Breast epithelium (tissue), 4 donors: Measurements from ENCODE around the gene ACO2. TPM values are rescaled to one million over a fixed set of nuclear protein-coding genes. Genes with fewer than 3 reads are reported as not detected.

Source experiments
- DNase-seq, 2 donors: peaks; one replicate each; pipeline ENCODE4 v3.0.0-alpha.2; 2019; ENCODE audit warnings: low spot score in 2 of 2
- H3K27ac ChIP-seq, 2 donors: fragments of 200-600 bp; sonication (generic) in 1 of 2; one replicate each; pipeline ENCODE4 v1.5.1; 2016 to 2019; ENCODE audit warnings: mild to moderate bottlenecking in 1 of 2
- H3K27me3 ChIP-seq, 2 donors: fragments of 200-600 bp; sonication (generic) in 1 of 2; one replicate each; pipeline versions ENCODE4 v1.5.1 to v1.6.0; 2017 to 2019; ENCODE audit warnings: control low read depth in 1 of 2, mild to moderate bottlenecking in 1 of 2
- H3K36me3 ChIP-seq: fragments of 200-600 bp; one replicate; pipeline ENCODE4 v1.5.1; 2019
- H3K4me1 ChIP-seq, 2 donors: fragments of 200-600 bp; sonication (generic); one replicate each; pipeline ENCODE4 v1.5.1; 2016 to 2019; ENCODE audit warnings: control low read depth in 1 of 2
- H3K4me3 ChIP-seq, 3 donors: fragments of 200-600 bp; sonication (generic); 1 replicate in 2 of 3; 2 replicates in 1 of 3; pipeline ENCODE4 v1.5.1; 2016 to 2019; ENCODE audit warnings: mild to moderate bottlenecking in 3 of 3, moderate library complexity in 2 of 3
- H3K9me3 ChIP-seq, 2 donors: fragments of 200-600 bp; sonication (generic) in 1 of 2; one replicate each; pipeline ENCODE4 v1.5.1; 2016 to 2019; ENCODE audit warnings: control low read depth in 1 of 2
- CTCF ChIP-seq, 3 donors: fragments of 450-650 bp; IDR thresholded peaks; one replicate each; pipeline ENCODE4 v1.5.1; 2016 to 2017; ENCODE audit warnings: antibody characterized with exemption in 3 of 3, mild to moderate bottlenecking in 3 of 3, moderate library complexity in 3 of 3
- POLR2A ChIP-seq: fragments of 450-650 bp; IDR thresholded peaks from one replicate; pipeline ENCODE4 v1.6.1; 2016; ENCODE audit warnings: antibody characterized with exemption, mild to moderate bottlenecking, moderate library complexity
- POLR2AphosphoS5 ChIP-seq, 3 donors: sonication (generic); formaldehyde crosslinking; IDR thresholded peaks; one replicate each; pipeline ENCODE4 v1.6.1; 2017; ENCODE audit warnings: antibody characterized with exemption in 3 of 3
- intact Hi-C: fragments of 100-400 bp; cut with DNase I; formaldehyde crosslinking; loops from one replicate; pipeline ENCODE4 v1.15.1; 2023; ENCODE audit warnings: low total_unique reads
- total RNA-seq, 3 donors: library from RNA; depleted of rRNA; stranded (reverse); fragments of >200 nt; gene quantifications; one replicate each; pipeline ENCODE4 v1.1.0, GENCODE V29; 2016

ACO2 gene
- total RNA-seq, 3 donors from 2014 or later: 58.1 to 92.2 (median 65.2) TPM

- Histone ChIP-seq H3K4me3 (no peak overlapping the region), H3K36me3 (no peaks in the 10 kb centered on the region), H3K9me3 (no peaks in the 10 kb centered on the region), H3K4me1 (peaks cover 0 to 4% of the 10 kb centered on the region in 2 donors), H3K27me3 (no peaks in the 10 kb centered on the region), H3K27ac (peak overlapping the region in 1 of 2 donors; percentile 43)
- TF ChIP-seq POLR2AphosphoS5 (IDR thresholded peaks at IDR 0.05) (no peak), CTCF (IDR thresholded peaks at IDR 0.05) (no peak), POLR2A (no peak)
- intact Hi-C loops: no loop called here
- no peak for DNase-seq
These were observed 43.7 kb downstream of the ACO2 start for GRCh38 chr22:41512421-41513194.

GRCh38 chr22:41513391-41513790, 44.5 kb downstream of the ACO2 start:
- intact Hi-C loops: no loop called here
- H3K27ac ChIP-seq: peak overlapping the region in 1 of 2 donors; percentile 43
- no peak overlapping the region for H3K4me3 ChIP-seq
- H3K27me3 ChIP-seq: no peaks in the 10 kb centered on the region
- peaks cover 0 to 10% of the 10 kb centered on the region in 2 donors for H3K4me1 ChIP-seq
- no peaks in the 10 kb centered on the region for H3K9me3 ChIP-seq
- TF ChIP-seq CTCF (IDR thresholded peaks at IDR 0.05) (no peak), POLR2AphosphoS5 (IDR thresholded peaks at IDR 0.05) (no peak), POLR2A (no peak)
- no peaks in the 10 kb centered on the region for H3K36me3 ChIP-seq
- no peak for DNase-seq

- TF ChIP-seq CTCF (IDR thresholded peaks at IDR 0.05) (peak in 1 of 3 donors; percentile 12), POLR2A (no peak), POLR2AphosphoS5 (IDR thresholded peaks at IDR 0.05) (no peak)
- no peak for DNase-seq
- no peaks in the 10 kb centered on the region for H3K9me3 ChIP-seq
- no peak overlapping the region for H3K4me3 ChIP-seq
- intact Hi-C loops: no loop called here
- H3K27ac ChIP-seq: no peak overlapping the region
- peaks cover 0 to 10% of the 10 kb centered on the region in 2 donors for H3K4me1 ChIP-seq
- H3K36me3 ChIP-seq: no peaks in the 10 kb centered on the region
- no peaks in the 10 kb centered on the region for H3K27me3 ChIP-seq
These were observed 47.5 kb downstream of the ACO2 start for GRCh38 chr22:41516462-41516861.

- intact Hi-C loops: no loop called here
- H3K36me3 ChIP-seq: no peaks in the 10 kb centered on the region
- peak; percentile 75 to 80 for DNase-seq
- no peak overlapping the region for H3K4me3 ChIP-seq
- H3K27ac ChIP-seq: peak overlapping the region; percentile 56 to 64
- H3K27me3 ChIP-seq: no peaks in the 10 kb centered on the region
- peak; percentile 86 to 96 (median 87) for TF ChIP-seq CTCF (IDR thresholded peaks at IDR 0.05)
- no peak for TF ChIP-seq POLR2A
- peak in 1 of 3 donors; percentile 27 for TF ChIP-seq POLR2AphosphoS5 (IDR thresholded peaks at IDR 0.05)
- H3K4me1 ChIP-seq: peaks cover 0 to 10% of the 10 kb centered on the region in 2 donors
- no peaks in the 10 kb centered on the region for H3K9me3 ChIP-seq
These were observed 48.5 kb downstream of the ACO2 start for GRCh38 chr22:41517172-41518047.

- Histone ChIP-seq H3K4me1 (peaks cover 0 to 10% of the 10 kb centered on the region in 2 donors), H3K36me3 (no peaks in the 10 kb centered on the region), H3K27me3 (no peaks in the 10 kb centered on the region), H3K27ac (peak overlapping the region; percentile 56 to 64), H3K4me3 (no peak overlapping the region), H3K9me3 (no peaks in the 10 kb centered on the region)
- no peak for DNase-seq
- TF ChIP-seq POLR2AphosphoS5 (IDR thresholded peaks at IDR 0.05): no peak
- TF ChIP-seq CTCF (IDR thresholded peaks at IDR 0.05): no peak
- no peak for TF ChIP-seq POLR2A
- intact Hi-C loops: no loop called here
These were observed 49.1 kb downstream of the ACO2 start for GRCh38 chr22:41518048-41518347.
